Keratinocyte (primary cell): ENCODE measurements around the gene SPATA13.

ENCODE experiments used
- EZH2 ChIP-seq: IDR thresholded peaks from one replicate; pipeline ENCODE4 v1.6.1; 2012; ENCODE audit warnings: inconsistent platforms, mild to moderate bottlenecking, low read length, moderate library complexity
- TF ChIP-seq, protein P1 (sequence below), 3 experiments: IDR thresholded peaks in 1 of 3; conservative IDR thresholded peaks in 1 of 3; optimal IDR thresholded peaks in 1 of 3; 2 replicates in 2 of 3; 3 replicates in 1 of 3; pipeline versions ENCODE3 to v1.5.1; 2011; ENCODE audit warnings: low read length in 3 of 3, mild to moderate bottlenecking in 3 of 3, moderate library complexity in 2 of 3, control low read depth in 1 of 3, inconsistent platforms in 1 of 3; ENCODE audit not compliant: insufficient read depth in 2 of 3; ENCODE audit errors: extremely low read depth in 1 of 3

GRCh38 chr13:24287748-24288287 lies 127.3 kb downstream of the SPATA13 start:
- TF ChIP-seq, protein P1, sequence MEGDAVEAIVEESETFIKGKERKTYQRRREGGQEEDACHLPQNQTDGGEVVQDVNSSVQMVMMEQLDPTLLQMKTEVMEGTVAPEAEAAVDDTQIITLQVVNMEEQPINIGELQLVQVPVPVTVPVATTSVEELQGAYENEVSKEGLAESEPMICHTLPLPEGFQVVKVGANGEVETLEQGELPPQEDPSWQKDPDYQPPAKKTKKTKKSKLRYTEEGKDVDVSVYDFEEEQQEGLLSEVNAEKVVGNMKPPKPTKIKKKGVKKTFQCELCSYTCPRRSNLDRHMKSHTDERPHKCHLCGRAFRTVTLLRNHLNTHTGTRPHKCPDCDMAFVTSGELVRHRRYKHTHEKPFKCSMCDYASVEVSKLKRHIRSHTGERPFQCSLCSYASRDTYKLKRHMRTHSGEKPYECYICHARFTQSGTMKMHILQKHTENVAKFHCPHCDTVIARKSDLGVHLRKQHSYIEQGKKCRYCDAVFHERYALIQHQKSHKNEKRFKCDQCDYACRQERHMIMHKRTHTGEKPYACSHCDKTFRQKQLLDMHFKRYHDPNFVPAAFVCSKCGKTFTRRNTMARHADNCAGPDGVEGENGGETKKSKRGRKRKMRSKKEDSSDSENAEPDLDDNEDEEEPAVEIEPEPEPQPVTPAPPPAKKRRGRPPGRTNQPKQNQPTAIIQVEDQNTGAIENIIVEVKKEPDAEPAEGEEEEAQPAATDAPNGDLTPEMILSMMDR (optimal IDR thresholded peaks at IDR 0.05 in 1 of 3, IDR thresholded peaks at IDR 0.05 in 1 of 3, conservative IDR thresholded peaks at IDR 0.05 in 1 of 3; ENCODE audit: extremely low read depth in 1 of 3, insufficient read depth in 2 of 3, low read length in 3 of 3), result no peak
- TF ChIP-seq EZH2, result no peak
